Nephron (organoid): ENCODE results near the gene TARBP2.

Experiments
- H3K27ac Mint-ChIP-seq, 3 experiments: 2 replicates each; pipeline ENCODE4 v1.8.0; 2020; ENCODE audit warnings: mixed read lengths in 3 of 3, mild to moderate bottlenecking in 2 of 3, moderate library complexity in 1 of 3
- H3K27me3 Mint-ChIP-seq: 2 replicates; pipeline ENCODE4 v1.8.0; 2021; ENCODE audit warnings: low read depth, mild to moderate bottlenecking, moderate library complexity, mixed read lengths
- H3K36me3 Mint-ChIP-seq: 2 replicates; pipeline ENCODE4 v1.8.0; 2020; ENCODE audit warnings: low read depth, mixed read lengths
- H3K4me1 Mint-ChIP-seq: 2 replicates; pipeline ENCODE4 v1.8.0; 2020; ENCODE audit warnings: mixed read lengths
- H3K4me3 Mint-ChIP-seq, 3 experiments: 2 replicates each; pipeline ENCODE4 v1.8.0; 2020; ENCODE audit warnings: mild to moderate bottlenecking in 3 of 3, mixed read lengths in 3 of 3, moderate library complexity in 2 of 3
- H3K9me3 Mint-ChIP-seq: 2 replicates; pipeline ENCODE4 v1.8.0; 2020; ENCODE audit warnings: mixed read lengths
- TF ChIP-seq, protein P1 (sequence below), 3 experiments: fragments of 200-600 bp; sonication (generic); IDR thresholded peaks; one replicate each; pipeline ENCODE4 v1.5.0; 2021; ENCODE audit warnings: antibody characterized with exemption in 3 of 3; ENCODE audit not compliant: unreplicated experiment in 3 of 3

The TARBP2 gene

DNA sequence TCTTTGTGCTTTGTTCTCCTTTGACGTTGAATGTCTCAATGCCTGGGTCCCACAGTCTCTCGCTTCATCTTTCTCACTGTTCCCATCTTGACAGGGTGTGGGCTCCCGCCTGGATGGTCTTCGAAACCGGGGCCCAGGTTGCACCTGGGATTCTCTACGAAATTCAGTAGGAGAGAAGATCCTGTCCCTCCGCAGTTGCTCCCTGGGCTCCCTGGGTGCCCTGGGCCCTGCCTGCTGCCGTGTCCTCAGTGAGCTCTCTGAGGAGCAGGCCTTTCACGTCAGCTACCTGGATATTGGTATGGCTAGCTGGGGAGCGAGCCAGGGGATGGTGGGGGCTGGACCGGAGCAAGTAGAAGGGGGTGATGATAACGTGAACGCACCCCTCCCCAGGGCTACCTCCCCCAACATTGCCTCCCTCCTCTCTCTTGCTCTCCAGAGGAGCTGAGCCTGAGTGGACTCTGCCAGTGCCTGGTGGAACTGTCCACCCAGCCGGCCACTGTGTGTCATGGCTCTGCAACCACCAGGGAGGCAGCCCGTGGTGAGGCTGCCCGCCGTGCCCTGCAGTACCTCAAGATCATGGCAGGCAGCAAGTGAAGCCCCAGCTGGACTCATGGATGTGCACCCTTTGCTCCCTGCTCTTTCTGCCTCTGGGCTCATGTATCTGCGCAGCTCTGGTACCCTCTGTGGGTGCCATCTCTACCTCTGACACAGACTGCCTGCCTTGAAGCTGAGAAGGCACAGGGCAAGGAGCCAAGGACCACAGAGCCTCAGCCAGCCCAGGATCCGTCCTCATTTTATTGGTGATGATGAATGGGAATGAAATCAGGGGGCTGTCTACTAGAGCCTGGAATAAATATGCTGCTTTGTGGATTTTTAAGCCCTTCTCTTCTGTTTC is 4.7 kb downstream of the TARBP2 start:
- H3K4me1 Mint-ChIP-seq, result peaks cover 26% of the 10 kb centered on the region
- no peaks in the 10 kb centered on the region for H3K27me3 Mint-ChIP-seq
- peak overlapping the region; percentile 83 to 99 (median 86) for H3K27ac Mint-ChIP-seq
- peaks cover 16% of the 10 kb centered on the region for H3K36me3 Mint-ChIP-seq
- H3K4me3 Mint-ChIP-seq, result peak overlapping the region in 2 of 3 experiments; percentile 19 to 29
- no peaks in the 10 kb centered on the region for H3K9me3 Mint-ChIP-seq
- TF ChIP-seq, protein P1, sequence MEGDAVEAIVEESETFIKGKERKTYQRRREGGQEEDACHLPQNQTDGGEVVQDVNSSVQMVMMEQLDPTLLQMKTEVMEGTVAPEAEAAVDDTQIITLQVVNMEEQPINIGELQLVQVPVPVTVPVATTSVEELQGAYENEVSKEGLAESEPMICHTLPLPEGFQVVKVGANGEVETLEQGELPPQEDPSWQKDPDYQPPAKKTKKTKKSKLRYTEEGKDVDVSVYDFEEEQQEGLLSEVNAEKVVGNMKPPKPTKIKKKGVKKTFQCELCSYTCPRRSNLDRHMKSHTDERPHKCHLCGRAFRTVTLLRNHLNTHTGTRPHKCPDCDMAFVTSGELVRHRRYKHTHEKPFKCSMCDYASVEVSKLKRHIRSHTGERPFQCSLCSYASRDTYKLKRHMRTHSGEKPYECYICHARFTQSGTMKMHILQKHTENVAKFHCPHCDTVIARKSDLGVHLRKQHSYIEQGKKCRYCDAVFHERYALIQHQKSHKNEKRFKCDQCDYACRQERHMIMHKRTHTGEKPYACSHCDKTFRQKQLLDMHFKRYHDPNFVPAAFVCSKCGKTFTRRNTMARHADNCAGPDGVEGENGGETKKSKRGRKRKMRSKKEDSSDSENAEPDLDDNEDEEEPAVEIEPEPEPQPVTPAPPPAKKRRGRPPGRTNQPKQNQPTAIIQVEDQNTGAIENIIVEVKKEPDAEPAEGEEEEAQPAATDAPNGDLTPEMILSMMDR (IDR thresholded peaks at IDR 0.05; ENCODE audit: unreplicated experiment in 3 of 3), result no peak

DNA sequence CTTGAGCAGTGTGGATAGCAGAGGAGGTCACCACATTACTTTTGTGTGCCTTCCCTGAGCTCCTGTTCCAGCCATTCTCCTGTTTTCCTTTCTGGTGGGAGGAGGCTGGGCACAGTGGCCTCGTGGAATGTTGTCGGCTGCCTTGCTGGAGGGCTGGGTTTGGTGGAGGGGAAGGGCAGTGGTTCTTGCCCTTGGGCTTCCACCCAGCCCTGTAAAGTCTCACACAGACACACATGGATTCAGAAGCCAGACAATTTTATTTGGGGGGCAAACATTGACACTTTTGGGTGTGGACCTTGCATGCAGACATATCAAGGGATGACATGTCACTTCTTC is 5.3 kb downstream of the TARBP2 start:
- Mint-ChIP-seq H3K4me3 (peak overlapping the region in 1 of 3 experiments; percentile 19), H3K9me3 (no peaks in the 10 kb centered on the region), H3K27ac (peak overlapping the region; percentile 83 to 99 (median 86)), H3K4me1 (peaks cover 26% of the 10 kb centered on the region), H3K36me3 (peaks cover 20% of the 10 kb centered on the region), H3K27me3 (no peaks in the 10 kb centered on the region)
- TF ChIP-seq, protein P1 (IDR thresholded peaks at IDR 0.05; ENCODE audit: unreplicated experiment in 3 of 3), result no peak

- no peaks in the 10 kb centered on the region for H3K9me3 Mint-ChIP-seq
- peak within 1 kb of the TSS; percentile 83 to 99 (median 86) for H3K27ac Mint-ChIP-seq
- peak within 1 kb of the TSS in 1 of 3 experiments; percentile 19 for H3K4me3 Mint-ChIP-seq
- peaks cover 20% of the 10 kb centered on the region for H3K36me3 Mint-ChIP-seq
- TF ChIP-seq, protein P1 (IDR thresholded peaks at IDR 0.05; ENCODE audit: unreplicated experiment in 3 of 3), result no peak
- H3K27me3 Mint-ChIP-seq, result no peaks in the 10 kb centered on the region
- peaks cover 21% of the 10 kb centered on the region for H3K4me1 Mint-ChIP-seq
These were observed 6.0 kb downstream of the TARBP2 start, which contains the start of gene NPFF for GRCh38 chr12:53506881-53507602. TSS of gene NPFF (minus strand) at chr12:53507484. CDS start at chr12:53507474, 10 bp downstream.

GRCh38 chr12:53507603-53507885 is 6.5 kb downstream of the TARBP2 start:
- Mint-ChIP-seq H3K36me3 (peaks cover 20% of the 10 kb centered on the region), H3K4me3 (no peak overlapping the region), H3K27ac (peak overlapping the region in 1 of 3 experiments; percentile 86), H3K27me3 (no peaks in the 10 kb centered on the region), H3K4me1 (peaks cover 16% of the 10 kb centered on the region), H3K9me3 (no peaks in the 10 kb centered on the region)
- TF ChIP-seq, protein P1 (IDR thresholded peaks at IDR 0.05; ENCODE audit: unreplicated experiment in 3 of 3), result no peak

- no peaks in the 10 kb centered on the region for H3K9me3 Mint-ChIP-seq
- peaks cover 27% of the 10 kb centered on the region for H3K36me3 Mint-ChIP-seq
- peaks cover 13% of the 10 kb centered on the region for H3K4me1 Mint-ChIP-seq
These were observed 7.6 kb downstream of the TARBP2 start for GRCh38 chr12:53508534-53509170.

More at GRCh38 chr12:53508534-53509170, 7.6 kb downstream of the TARBP2 start:
- H3K27ac Mint-ChIP-seq, result peak overlapping the region; percentile 71 to 87 (median 83)
- peak overlapping the region; percentile 8 to 51 (median 49) for H3K4me3 Mint-ChIP-seq
- no peaks in the 10 kb centered on the region for H3K27me3 Mint-ChIP-seq
- TF ChIP-seq, protein P1 (IDR thresholded peaks at IDR 0.05; ENCODE audit: unreplicated experiment in 3 of 3), result peak; percentile 89 to 91 (median 90)
